Activated T-helper 1 cell treated with anti-CD3 and anti-CD28 coated beads, Interleukin-12 subunit alpha, Interleukin-12 subunit beta, Interleukin-2, Interleukin-4 antibody, amounts not matched to agents 30 ng/mL and 10 ng/mL and 1 ng/mL, durations not matched to agents 14 hours and 24 hours and 36 hours (primary cell): Measurements from ENCODE around the gene RDH8. TPM values are rescaled to one million over a fixed set of nuclear protein-coding genes. Genes with fewer than 3 reads are reported as not detected.

ENCODE experiments used
- DNase-seq: peaks from one replicate; pipeline ENCODE4 v3.0.0; 2021; ENCODE audit warnings: low spot score
- H3K27ac Mint-ChIP-seq: one replicate; pipeline ENCODE4 v1.8.0; 2021; ENCODE audit warnings: mild to moderate bottlenecking, mixed read lengths
- H3K27me3 Mint-ChIP-seq: one replicate; pipeline ENCODE4 v1.8.0; 2022; ENCODE audit warnings: mild to moderate bottlenecking, moderate library complexity, mixed read lengths; ENCODE audit not compliant: insufficient read depth
- H3K36me3 Mint-ChIP-seq: one replicate; pipeline ENCODE4 v1.8.0; 2021; ENCODE audit warnings: low read depth, mixed read lengths
- H3K4me1 Mint-ChIP-seq: one replicate; pipeline ENCODE4 v1.8.0; 2021; ENCODE audit warnings: low read depth, mixed read lengths
- H3K4me3 Mint-ChIP-seq: one replicate; pipeline ENCODE4 v1.8.0; 2021; ENCODE audit warnings: mild to moderate bottlenecking, moderate library complexity, mixed read lengths
- H3K9me3 Mint-ChIP-seq: one replicate; pipeline ENCODE4 v1.8.0; 2021; ENCODE audit warnings: mixed read lengths
- intact Hi-C: fragments of 100-400 bp; cut with micrococcal nuclease; formaldehyde crosslinking; loops from one replicate; pipeline ENCODE4 v1.15.1; 2024
- total RNA-seq: library from RNA; stranded (reverse); gene quantifications from 2 replicates; pipeline ENCODE4 v1.2.3, GENCODE V29; 2022

Gene RDH8
- total RNA-seq, 1 donor from 2014 or later: not detected

- no peak overlapping the region for H3K4me3 Mint-ChIP-seq
- no peak overlapping the region for H3K27ac Mint-ChIP-seq
- no peaks in the 10 kb centered on the region for H3K4me1 Mint-ChIP-seq
- H3K27me3 Mint-ChIP-seq: peaks cover 6% of the 10 kb centered on the region
- H3K9me3 Mint-ChIP-seq: no peaks in the 10 kb centered on the region
- no peaks in the 10 kb centered on the region for H3K36me3 Mint-ChIP-seq
- no peak for DNase-seq
- intact Hi-C loops: no loop called here
These were observed 21.7 kb upstream of the RDH8 start for GRCh38 chr19:9991425-9992191.

GRCh38 chr19:9995084-9995483 is 18.2 kb upstream of the RDH8 start:
- Mint-ChIP-seq H3K36me3 (no peaks in the 10 kb centered on the region), H3K27ac (no peak overlapping the region), H3K4me1 (peaks cover 2% of the 10 kb centered on the region), H3K9me3 (no peaks in the 10 kb centered on the region), H3K4me3 (no peak overlapping the region), H3K27me3 (peaks cover 13% of the 10 kb centered on the region)
- intact Hi-C loops: no loop called here
- DNase-seq: no peak

- Mint-ChIP-seq H3K36me3 (no peaks in the 10 kb centered on the region), H3K27ac (no peak overlapping the region), H3K4me1 (peaks cover 5% of the 10 kb centered on the region), H3K9me3 (no peaks in the 10 kb centered on the region), H3K27me3 (peaks cover 14% of the 10 kb centered on the region), H3K4me3 (no peak overlapping the region)
- intact Hi-C loops: no loop called here
- no peak for DNase-seq
These were observed 17.3 kb upstream of the RDH8 start for GRCh38 chr19:9995999-9996398.

- Mint-ChIP-seq H3K27me3 (peaks cover 13% of the 10 kb centered on the region), H3K9me3 (no peaks in the 10 kb centered on the region)
These were observed 16.7 kb upstream of the RDH8 start for GRCh38 chr19:9996541-9996940.

GRCh38 chr19:10000171-10000826 is 13.0 kb upstream of the RDH8 start:
- Mint-ChIP-seq H3K27me3 (peaks cover 12% of the 10 kb centered on the region), H3K4me1 (peaks cover 5% of the 10 kb centered on the region), H3K9me3 (no peaks in the 10 kb centered on the region), H3K27ac (no peak overlapping the region), H3K4me3 (no peak overlapping the region), H3K36me3 (no peaks in the 10 kb centered on the region)
- intact Hi-C loops: loop anchor here (1.0 kb wide), 1 partner anchor 66 kb away; no protein-coding TSS in a partner anchor
- peak; percentile 43 for DNase-seq

More at GRCh38 chr19:9996541-9996940, 16.7 kb upstream of the RDH8 start:
- no peak for DNase-seq
- intact Hi-C loops: no loop called here
- Mint-ChIP-seq H3K4me1 (peaks cover 5% of the 10 kb centered on the region), H3K4me3 (no peak overlapping the region), H3K36me3 (no peaks in the 10 kb centered on the region), H3K27ac (no peak overlapping the region)

GRCh38 chr19:10001899-10002298 is 11.4 kb upstream of the RDH8 start:
- Mint-ChIP-seq H3K4me3 (no peak overlapping the region), H3K9me3 (no peaks in the 10 kb centered on the region), H3K27me3 (peaks cover 14% of the 10 kb centered on the region), H3K27ac (no peak overlapping the region), H3K4me1 (peaks cover 11% of the 10 kb centered on the region), H3K36me3 (no peaks in the 10 kb centered on the region)
- no peak for DNase-seq
- intact Hi-C loops: no loop called here

- no peak overlapping the region for H3K27ac Mint-ChIP-seq
- no peak overlapping the region for H3K4me3 Mint-ChIP-seq
- peaks cover 17% of the 10 kb centered on the region for H3K27me3 Mint-ChIP-seq
- peaks cover 19% of the 10 kb centered on the region for H3K4me1 Mint-ChIP-seq
- intact Hi-C loops: no loop called here
- H3K9me3 Mint-ChIP-seq: no peaks in the 10 kb centered on the region
- H3K36me3 Mint-ChIP-seq: no peaks in the 10 kb centered on the region
- no peak for DNase-seq
These were observed 10.0 kb upstream of the RDH8 start for GRCh38 chr19:10003271-10003670.

GRCh38 chr19:10004617-10005016 is 8.7 kb upstream of the RDH8 start:
- H3K9me3 Mint-ChIP-seq: no peaks in the 10 kb centered on the region
- H3K4me3 Mint-ChIP-seq: no peak overlapping the region
- no peak for DNase-seq
- H3K36me3 Mint-ChIP-seq: no peaks in the 10 kb centered on the region
- peaks cover 27% of the 10 kb centered on the region for H3K4me1 Mint-ChIP-seq
- H3K27me3 Mint-ChIP-seq: peaks cover 21% of the 10 kb centered on the region
- intact Hi-C loops: no loop called here
- no peak overlapping the region for H3K27ac Mint-ChIP-seq

- no peaks in the 10 kb centered on the region for H3K36me3 Mint-ChIP-seq
- no peaks in the 10 kb centered on the region for H3K9me3 Mint-ChIP-seq
- H3K27me3 Mint-ChIP-seq: peaks cover 22% of the 10 kb centered on the region
- H3K27ac Mint-ChIP-seq: no peak overlapping the region
- intact Hi-C loops: no loop called here
- H3K4me1 Mint-ChIP-seq: peaks cover 25% of the 10 kb centered on the region
- DNase-seq: no peak
- no peak overlapping the region for H3K4me3 Mint-ChIP-seq
These were observed 7.5 kb upstream of the RDH8 start for GRCh38 chr19:10005632-10006334.

- Mint-ChIP-seq H3K4me1 (peaks cover 25% of the 10 kb centered on the region), H3K4me3 (no peak overlapping the region), H3K27ac (peak overlapping the region; percentile 45), H3K36me3 (no peaks in the 10 kb centered on the region), H3K27me3 (peaks cover 28% of the 10 kb centered on the region), H3K9me3 (no peaks in the 10 kb centered on the region)
- intact Hi-C loops: no loop called here
- no peak for DNase-seq
These were observed 7.0 kb upstream of the RDH8 start for GRCh38 chr19:10006335-10006708.

GRCh38 chr19:10006752-10007323 is 6.4 kb upstream of the RDH8 start:
- DNase-seq: no peak
- Mint-ChIP-seq H3K9me3 (no peaks in the 10 kb centered on the region), H3K27ac (peak overlapping the region; percentile 45), H3K27me3 (peaks cover 30% of the 10 kb centered on the region), H3K4me1 (peaks cover 25% of the 10 kb centered on the region), H3K36me3 (no peaks in the 10 kb centered on the region), H3K4me3 (peak overlapping the region; percentile 3)
- intact Hi-C loops: no loop called here

- H3K27ac Mint-ChIP-seq: peak overlapping the region; percentile 45
- H3K27me3 Mint-ChIP-seq: peaks cover 34% of the 10 kb centered on the region
- no peaks in the 10 kb centered on the region for H3K36me3 Mint-ChIP-seq
- H3K9me3 Mint-ChIP-seq: no peaks in the 10 kb centered on the region
- H3K4me1 Mint-ChIP-seq: peaks cover 25% of the 10 kb centered on the region
- H3K4me3 Mint-ChIP-seq: no peak overlapping the region
- intact Hi-C loops: no loop called here
- no peak for DNase-seq
These were observed 5.7 kb upstream of the RDH8 start for GRCh38 chr19:10007371-10008183.
